CMK (cell line): Measurements from ENCODE around the gene SSTR5.
"Not testable (repeated sequence)": the region's sequence is repeated elsewhere in the genome, so short reads cannot be mapped to it uniquely, and the experiment has no call there.

Experiments used
- DNase-seq: peaks from one replicate; pipeline ENCODE4 v3.0.0-alpha.2; 2010; ENCODE audit warnings: low read depth

Gene SSTR5

DNA sequence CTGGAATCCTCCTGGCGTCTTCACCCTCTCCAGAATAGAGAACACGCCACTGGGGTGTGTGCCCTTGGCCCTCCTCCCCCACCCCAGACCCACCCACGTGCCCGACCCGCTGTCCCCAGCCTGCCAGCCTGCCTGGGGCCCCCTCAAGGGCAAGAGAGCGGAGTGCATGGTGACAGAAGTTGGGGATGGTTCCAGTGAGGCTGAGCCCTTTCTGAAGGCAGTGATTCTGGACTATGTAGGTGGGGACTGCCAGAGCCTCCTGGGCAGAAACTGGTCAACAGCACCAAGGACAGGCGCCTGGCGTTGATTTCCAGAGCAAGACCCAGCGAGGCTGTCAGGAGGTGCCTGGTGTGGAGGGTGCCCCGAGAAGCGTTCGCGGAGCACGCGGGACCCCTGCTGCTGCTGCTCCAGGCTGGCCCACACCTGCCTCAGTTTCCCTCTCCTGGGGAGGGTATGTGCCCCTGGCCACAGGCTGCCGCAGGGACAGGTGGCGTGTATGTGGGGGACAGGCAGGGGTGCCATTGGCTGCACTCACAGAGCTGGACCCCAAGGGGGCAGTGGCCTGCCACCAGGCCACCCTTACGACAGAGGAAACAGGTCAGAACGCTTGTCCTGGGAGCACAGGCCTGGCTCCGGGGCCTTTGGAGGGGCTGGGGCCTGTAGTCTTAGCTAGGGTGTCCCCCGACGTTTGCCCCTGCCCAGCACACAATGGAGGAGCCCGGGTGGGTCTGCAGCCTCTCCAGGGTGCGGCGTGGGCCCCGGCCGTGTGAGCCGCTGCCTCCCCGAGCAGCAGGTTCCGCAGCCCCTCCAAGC, 1.2 kb downstream of the SSTR5 start:
- no peak for DNase-seq

- no peak for DNase-seq
These were observed 1.8 kb downstream of the SSTR5 start for GRCh38 chr16:1074379-1074649.

DNA sequence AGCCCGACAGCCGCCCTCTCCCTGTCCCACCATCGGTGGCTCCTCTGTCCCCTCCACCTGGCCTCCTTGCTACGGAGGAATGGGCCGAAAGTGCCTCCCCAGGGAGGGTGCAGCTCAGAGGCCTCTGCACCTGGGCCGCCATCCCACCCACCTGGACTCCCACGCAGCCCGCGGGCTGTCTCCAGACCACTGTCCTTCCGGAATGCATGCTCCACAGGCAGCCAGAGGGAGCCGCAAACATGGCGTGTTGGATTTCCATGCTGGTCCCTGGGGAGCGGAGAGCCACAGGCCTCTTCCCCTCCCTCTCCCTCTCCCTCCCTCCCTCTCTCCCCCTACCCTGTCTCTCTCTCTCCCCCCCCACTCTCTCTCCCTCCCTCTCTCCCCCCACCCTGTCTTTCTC, 3.0 kb downstream of the SSTR5 start:
- DNase-seq: no peak

- no peak for DNase-seq
These were observed 4.4 kb downstream of the SSTR5 start for GRCh38 chr16:1076801-1077576.

- DNase-seq: no peak
These were observed 5.5 kb downstream of the SSTR5 start for GRCh38 chr16:1077877-1078578.

GRCh38 chr16:1078579-1079021, 6.1 kb downstream of the SSTR5 start:
- DNase-seq: no peak

GRCh38 chr16:1079341-1079740, 6.8 kb downstream of the SSTR5 start:
- DNase-seq: no peak

DNA sequence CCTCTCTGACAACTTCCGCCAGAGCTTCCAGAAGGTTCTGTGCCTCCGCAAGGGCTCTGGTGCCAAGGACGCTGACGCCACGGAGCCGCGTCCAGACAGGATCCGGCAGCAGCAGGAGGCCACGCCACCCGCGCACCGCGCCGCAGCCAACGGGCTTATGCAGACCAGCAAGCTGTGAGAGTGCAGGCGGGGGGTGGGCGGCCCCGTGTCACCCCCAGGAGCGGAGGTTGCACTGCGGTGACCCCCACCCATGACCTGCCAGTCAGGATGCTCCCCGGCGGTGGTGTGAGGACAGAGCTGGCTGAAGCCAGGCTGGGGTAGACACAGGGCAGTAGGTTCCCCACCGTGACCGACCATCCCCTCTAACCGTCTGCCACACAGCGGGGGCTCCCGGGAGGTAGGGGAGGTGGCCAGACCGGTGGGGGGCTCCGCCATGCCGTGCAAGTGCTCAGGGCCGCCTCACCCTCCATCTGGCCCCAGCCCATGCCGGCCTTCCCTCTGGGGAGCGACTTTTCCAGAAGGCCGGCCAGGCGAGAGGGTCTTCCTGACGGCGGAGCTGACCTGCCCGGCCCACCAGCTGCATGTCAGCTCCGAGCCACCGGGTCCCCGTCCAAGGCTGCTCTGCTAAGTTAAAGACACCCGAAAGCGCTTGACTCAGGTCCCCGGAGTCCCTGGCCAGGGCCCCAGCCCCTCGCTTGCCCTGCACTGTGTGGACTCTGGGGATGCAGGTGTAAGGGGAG, 7.4 kb downstream of the SSTR5 start:
- DNase-seq: no peak

GRCh38 chr16:1080801-1081733, 8.5 kb downstream of the SSTR5 start:
- DNase-seq: no peak

GRCh38 chr16:1081734-1082265, 9.3 kb downstream of the SSTR5 start:
- DNase-seq: no peak

- no peak for DNase-seq
These were observed 9.9 kb downstream of the SSTR5 start for GRCh38 chr16:1082266-1082951.

DNA sequence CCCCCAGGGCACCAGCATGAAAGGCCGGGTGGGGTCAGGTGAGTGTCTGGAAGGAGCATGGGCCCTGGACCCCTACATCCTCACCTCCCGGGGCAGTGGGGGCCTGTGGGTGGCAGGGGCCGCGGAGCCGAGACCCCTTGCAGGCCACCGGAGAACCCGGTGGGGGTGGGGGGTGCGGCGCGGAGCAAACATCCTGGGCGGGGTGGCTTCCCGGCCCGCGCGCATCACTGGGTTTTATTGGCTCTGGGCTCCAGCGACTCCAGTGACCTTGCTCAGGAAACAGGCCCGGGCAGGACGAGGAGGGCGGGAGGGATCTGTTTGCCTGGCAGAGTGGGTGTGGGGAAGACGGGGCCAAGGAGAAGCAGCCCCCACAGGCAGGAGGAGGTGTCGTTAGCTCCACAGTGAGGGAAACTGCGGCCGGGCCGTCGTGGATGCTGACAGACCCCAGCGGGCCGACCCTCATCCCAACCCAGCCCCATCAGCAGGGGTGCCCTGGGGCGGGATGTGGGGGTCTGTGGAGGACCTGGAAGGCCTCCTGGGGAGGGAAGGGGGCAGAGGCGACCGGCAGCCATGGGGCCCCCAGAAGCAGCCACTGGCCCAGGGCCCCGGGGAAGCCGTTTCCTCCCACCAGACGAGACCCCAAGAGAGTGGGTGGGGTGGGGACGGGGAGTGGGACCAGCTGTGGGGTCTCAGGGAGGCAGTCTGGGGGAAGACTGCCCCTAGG, 10.6 kb downstream of the SSTR5 start:
- DNase-seq: no peak

- DNase-seq: no peak
These were observed 12.4 kb downstream of the SSTR5 start for GRCh38 chr16:1084971-1085370.

DNA sequence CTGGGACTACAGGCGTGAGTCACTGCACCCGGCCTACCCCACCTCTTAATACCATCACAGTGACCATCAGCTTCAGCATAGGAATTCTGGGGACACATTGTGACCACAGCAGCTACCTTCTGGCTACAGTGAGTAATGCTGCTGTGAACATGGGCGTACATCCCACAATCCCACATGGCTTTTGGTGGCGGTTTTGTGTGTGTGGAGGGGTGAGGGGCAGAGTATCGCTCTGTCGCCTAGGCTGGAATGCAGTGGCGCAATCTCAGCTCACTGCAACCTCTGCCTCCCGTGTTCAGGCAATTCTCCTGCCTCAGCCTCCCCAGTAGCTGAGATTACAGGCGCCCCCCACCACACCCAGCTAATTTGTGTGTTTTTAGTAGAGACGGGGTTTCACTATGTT, 13.9 kb downstream of the SSTR5 start:
- DNase-seq: not testable (repeated sequence)

- no peak for DNase-seq
These were observed 16.0 kb downstream of the SSTR5 start for GRCh38 chr16:1088295-1089170.

DNA sequence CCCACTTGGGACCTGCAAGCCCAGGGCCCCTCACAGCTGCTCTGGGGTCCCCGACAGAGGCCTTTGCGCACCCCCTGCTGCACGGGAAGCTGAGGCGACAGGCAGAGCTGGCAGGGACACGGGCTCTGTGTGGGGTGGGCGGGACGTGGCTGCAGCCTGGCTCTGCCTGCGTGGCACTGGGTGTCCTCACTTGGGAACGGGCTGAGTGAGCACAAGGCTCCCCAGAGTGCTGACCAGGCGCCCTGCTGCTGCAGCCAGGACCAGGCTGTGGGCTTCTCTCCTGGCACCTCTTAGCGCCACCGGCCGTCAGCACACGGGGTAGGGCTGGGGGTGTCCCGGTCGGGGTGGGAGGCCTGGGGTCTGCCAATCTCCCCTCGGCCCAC, 16.9 kb downstream of the SSTR5 start:
- no peak for DNase-seq

- no peak for DNase-seq
These were observed 17.5 kb downstream of the SSTR5 start for GRCh38 chr16:1089822-1090619.
